DMS 273 (cell line): Measurements from ENCODE around the gene RPS16.

Source experiments
- DNase-seq: peaks from one replicate; lab custom pipeline; 2025; ENCODE audit not compliant: unreplicated experiment; lab: John Stamatoyannopoulos, UW

Gene RPS16

GRCh38 chr19:39422020-39422419 is 13.7 kb downstream of the RPS16 start:
- DNase-seq, result no peak

GRCh38 chr19:39420769-39421168 is 15.0 kb downstream of the RPS16 start:
- DNase-seq, result no peak

- no peak for DNase-seq
Observed at GRCh38 chr19:39419003-39419402, 16.7 kb downstream of the RPS16 start.

GRCh38 chr19:39417463-39418181 is 18.1 kb downstream of the RPS16 start:
- DNase-seq, result no peak

GRCh38 chr19:39416152-39417120 is 19.3 kb downstream of the RPS16 start:
- peak; percentile 65 for DNase-seq

GRCh38 chr19:39415111-39416046 is 20.4 kb downstream of the RPS16 start:
- DNase-seq, result no peak

GRCh38 chr19:39413911-39414608 is 21.7 kb downstream of the RPS16 start:
- DNase-seq, result peak; percentile 39

GRCh38 chr19:39413272-39413910 is 22.4 kb downstream of the RPS16 start:
- peak; percentile 80 for DNase-seq

- DNase-seq, result no peak
Observed at GRCh38 chr19:39412867-39413271, 22.9 kb downstream of the RPS16 start.

- DNase-seq, result peak; percentile 99
Observed at GRCh38 chr19:39412100-39412866, 23.5 kb downstream of the RPS16 start, which contains the start of gene PLEKHG2. Gene PLEKHG2, plus strand, starts transcription at chr19:39412669. Its CDS starts 1,418 bp downstream, at chr19:39414087.

- peak; percentile 96 for DNase-seq
Observed at GRCh38 chr19:39411832-39412099, 24.0 kb downstream of the RPS16 start.

GRCh38 chr19:39411081-39411831 is 24.5 kb downstream of the RPS16 start:
- no peak for DNase-seq

- DNase-seq, result no peak
Observed at GRCh38 chr19:39410831-39411080, 25.0 kb downstream of the RPS16 start.

- DNase-seq, result peak; percentile 71
Observed at GRCh38 chr19:39410017-39410830, 25.5 kb downstream of the RPS16 start.

GRCh38 chr19:39409208-39410016 is 26.3 kb downstream of the RPS16 start:
- peak; percentile 71 for DNase-seq

GRCh38 chr19:39408392-39409207 is 27.1 kb downstream of the RPS16 start:
- peak; percentile 47 for DNase-seq
